HEK293 (cell line): ENCODE data around the gene BPIFA2.
"Not testable (repeated sequence)": the region's sequence is repeated elsewhere in the genome, so short reads cannot be mapped to it uniquely, and the experiment has no call there.

Experiments used
- CTCF ChIP-seq: fragments of 450-650 bp; formaldehyde crosslinking; IDR thresholded peaks from 2 replicates; pipeline ENCODE4 v1.5.1; 2016; ENCODE audit warnings: missing biosample characterization, missing genetic modification characterization
- KLF9 ChIP-seq: fragments of 450-650 bp; formaldehyde crosslinking; IDR thresholded peaks from 2 replicates; pipeline ENCODE4 v1.5.1; 2016; ENCODE audit warnings: missing biosample characterization, missing genetic modification characterization, low read depth
- ZBTB49 ChIP-seq: fragments of 450-650 bp; formaldehyde crosslinking; IDR thresholded peaks from 2 replicates; pipeline ENCODE4 v1.5.1; 2016; ENCODE audit warnings: missing biosample characterization, missing genetic modification characterization, low read depth
- ZNF202 ChIP-seq: fragments of 450-650 bp; formaldehyde crosslinking; IDR thresholded peaks from 2 replicates; pipeline ENCODE4 v1.5.1; 2016; ENCODE audit warnings: missing biosample characterization, missing genetic modification characterization, borderline replicate concordance
- ZNF548 ChIP-seq: fragments of 450-650 bp; formaldehyde crosslinking; IDR thresholded peaks from 2 replicates; pipeline ENCODE4 v1.5.1; 2016; ENCODE audit warnings: missing biosample characterization, missing genetic modification characterization

- TF ChIP-seq KLF9; CTCF (tag by site-specific recombination); ZNF548 (tag by site-specific recombination); ZNF202 (tag by site-specific recombination); ZBTB49 (tag by site-specific recombination): not testable (repeated sequence)
Measured at GRCh38 chr20:33185031-33185590, 17.2 kb downstream of the BPIFA2 start.
